HEK293 (cell line): ENCODE results near the gene PPID.

Experiments
- CTCF ChIP-seq: fragments of 450-650 bp; formaldehyde crosslinking; IDR thresholded peaks from 2 replicates; pipeline ENCODE4 v1.5.1; 2016; ENCODE audit warnings: missing biosample characterization, missing genetic modification characterization
- GLIS1 ChIP-seq: fragments of 450-650 bp; formaldehyde crosslinking; IDR thresholded peaks from 2 replicates; pipeline ENCODE4 v1.5.1; 2016; ENCODE audit warnings: missing biosample characterization, missing genetic modification characterization
- MYNN ChIP-seq: fragments of 450-650 bp; formaldehyde crosslinking; IDR thresholded peaks from 2 replicates; pipeline ENCODE4 v1.5.1; 2016; ENCODE audit warnings: missing biosample characterization, missing genetic modification characterization, borderline replicate concordance
- ZNF146 ChIP-seq: fragments of 450-650 bp; formaldehyde crosslinking; IDR thresholded peaks from 2 replicates; pipeline ENCODE4 v1.5.1; 2016; ENCODE audit warnings: missing biosample characterization, missing genetic modification characterization
- ZNF335 ChIP-seq: fragments of 450-650 bp; formaldehyde crosslinking; conservative IDR thresholded peaks from 2 replicates; pipeline ENCODE4 v1.5.1; 2016; ENCODE audit warnings: missing biosample characterization, missing genetic modification characterization
- TF ChIP-seq, protein P1 (sequence below): fragments of 450-650 bp; formaldehyde crosslinking; IDR thresholded peaks from 2 replicates; pipeline ENCODE4 v1.5.1; 2016; ENCODE audit warnings: missing biosample characterization, missing genetic modification characterization

GRCh38 chr4:158771776-158772175, 48.6 kb upstream of the PPID start:
- TF ChIP-seq GLIS1 (tag by site-specific recombination): no peak
- TF ChIP-seq, protein P1, sequence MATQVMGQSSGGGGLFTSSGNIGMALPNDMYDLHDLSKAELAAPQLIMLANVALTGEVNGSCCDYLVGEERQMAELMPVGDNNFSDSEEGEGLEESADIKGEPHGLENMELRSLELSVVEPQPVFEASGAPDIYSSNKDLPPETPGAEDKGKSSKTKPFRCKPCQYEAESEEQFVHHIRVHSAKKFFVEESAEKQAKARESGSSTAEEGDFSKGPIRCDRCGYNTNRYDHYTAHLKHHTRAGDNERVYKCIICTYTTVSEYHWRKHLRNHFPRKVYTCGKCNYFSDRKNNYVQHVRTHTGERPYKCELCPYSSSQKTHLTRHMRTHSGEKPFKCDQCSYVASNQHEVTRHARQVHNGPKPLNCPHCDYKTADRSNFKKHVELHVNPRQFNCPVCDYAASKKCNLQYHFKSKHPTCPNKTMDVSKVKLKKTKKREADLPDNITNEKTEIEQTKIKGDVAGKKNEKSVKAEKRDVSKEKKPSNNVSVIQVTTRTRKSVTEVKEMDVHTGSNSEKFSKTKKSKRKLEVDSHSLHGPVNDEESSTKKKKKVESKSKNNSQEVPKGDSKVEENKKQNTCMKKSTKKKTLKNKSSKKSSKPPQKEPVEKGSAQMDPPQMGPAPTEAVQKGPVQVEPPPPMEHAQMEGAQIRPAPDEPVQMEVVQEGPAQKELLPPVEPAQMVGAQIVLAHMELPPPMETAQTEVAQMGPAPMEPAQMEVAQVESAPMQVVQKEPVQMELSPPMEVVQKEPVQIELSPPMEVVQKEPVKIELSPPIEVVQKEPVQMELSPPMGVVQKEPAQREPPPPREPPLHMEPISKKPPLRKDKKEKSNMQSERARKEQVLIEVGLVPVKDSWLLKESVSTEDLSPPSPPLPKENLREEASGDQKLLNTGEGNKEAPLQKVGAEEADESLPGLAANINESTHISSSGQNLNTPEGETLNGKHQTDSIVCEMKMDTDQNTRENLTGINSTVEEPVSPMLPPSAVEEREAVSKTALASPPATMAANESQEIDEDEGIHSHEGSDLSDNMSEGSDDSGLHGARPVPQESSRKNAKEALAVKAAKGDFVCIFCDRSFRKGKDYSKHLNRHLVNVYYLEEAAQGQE (tag by site-specific recombination): no peak
- no peak for TF ChIP-seq MYNN (tag by site-specific recombination)
- no peak for TF ChIP-seq CTCF (tag by site-specific recombination)
- TF ChIP-seq ZNF146 (tag by site-specific recombination): no peak
- TF ChIP-seq ZNF335: no peak
